A673 (cell line): Measurements from ENCODE around the gene NOM1. TPM values are rescaled to one million over a fixed set of nuclear protein-coding genes. Genes with fewer than 3 reads are reported as not detected.

Experiments used
- BruUV-seq: library from RNA; stranded (reverse); fragments of 400-500 nt; replicated peaks from 2 replicates; lab custom pipeline; 2021; lab: Mats Ljungman, UMichigan
- CTCF ChIA-PET: fragments of 300-600 bp; sonication (Branson Sonifier 250); formaldehyde crosslinking; loops from one replicate; lab custom pipeline; 2022; ENCODE audit warnings: antibody characterized with exemption; lab: Charles Lee
- POLR2A ChIA-PET: fragments of 300-600 bp; sonication (Branson Sonifier 250); formaldehyde crosslinking; loops from one replicate; lab custom pipeline; 2022; ENCODE audit warnings: antibody characterized with exemption; ENCODE audit not compliant: low non-redundant PET; lab: Charles Lee
- DNase-seq: peaks from one replicate; pipeline ENCODE4 v3.0.0-alpha.2; 2015; ENCODE audit warnings: low spot score
- H3K27ac ChIP-seq: fragments of 200-600 bp; sonication (generic); 2 replicates; pipeline ENCODE4 v1.5.1; 2016; ENCODE audit warnings: mixed run types, low read depth, mild to moderate bottlenecking, mixed read lengths, antibody characterized with exemption, low read length; ENCODE audit not compliant: poor library complexity, severe bottlenecking
- H3K27me3 ChIP-seq: fragments of 200-600 bp; sonication (generic); replicated peaks from 2 replicates; pipeline ENCODE4 v1.6.1; 2017; ENCODE audit warnings: mixed run types, low read depth, mild to moderate bottlenecking, mixed read lengths, antibody characterized with exemption, low read length; ENCODE audit not compliant: insufficient read depth, poor library complexity
- H3K36me3 ChIP-seq: fragments of 200-600 bp; sonication (generic); 2 replicates; pipeline ENCODE4 v1.6.1; 2016; ENCODE audit warnings: mixed run types, mild to moderate bottlenecking, mixed read lengths, antibody characterized with exemption, low read length; ENCODE audit not compliant: insufficient read depth, poor library complexity, severe bottlenecking
- H3K4me1 ChIP-seq: fragments of 200-600 bp; sonication (generic); 2 replicates; pipeline ENCODE4 v1.6.1; 2017; ENCODE audit warnings: mixed run types, mild to moderate bottlenecking, mixed read lengths, antibody characterized with exemption, low read length; ENCODE audit not compliant: insufficient read depth, poor library complexity, severe bottlenecking
- H3K4me3 ChIP-seq: fragments of 200-600 bp; sonication (generic); 2 replicates; pipeline ENCODE4 v1.5.1; 2016; ENCODE audit warnings: low read depth, mixed run types, mild to moderate bottlenecking, mixed read lengths, low read length; ENCODE audit not compliant: poor library complexity, severe bottlenecking
- H3K9me3 ChIP-seq: fragments of 200-600 bp; sonication (generic); 2 replicates; pipeline ENCODE4 v1.6.1; 2016; ENCODE audit warnings: mixed run types, low read depth, mild to moderate bottlenecking, mixed read lengths, antibody characterized with exemption, low read length; ENCODE audit not compliant: poor library complexity, severe bottlenecking
- CTCF ChIP-seq: fragments of 300-800, 200-600 bp; sonication (generic); conservative IDR thresholded peaks from 2 replicates; pipeline ENCODE4 v1.5.1; 2017; ENCODE audit warnings: low read depth, mild to moderate bottlenecking, antibody characterized with exemption, low read length, moderate library complexity, mixed read lengths
- EZH2 ChIP-seq: fragments of 200-600 bp; sonication (generic); IDR thresholded peaks from 2 replicates; pipeline ENCODE4 v1.6.1; 2017; ENCODE audit warnings: borderline replicate concordance, low read depth, mild to moderate bottlenecking, mixed read lengths, antibody characterized with exemption, low read length; ENCODE audit not compliant: poor library complexity, severe bottlenecking
- intact Hi-C: fragments of 100-400 bp; cut with micrococcal nuclease; formaldehyde crosslinking; loops from one replicate; pipeline ENCODE4 v1.10.0; 2022; ENCODE audit not compliant: unreplicated experiment
- total RNA-seq: library from RNA; stranded (reverse); gene quantifications from 2 replicates; pipeline ENCODE4 v1.2.3, GENCODE V29; 2021

The NOM1 gene
- total RNA-seq, 1 experiment from 2014 or later = 34.1 TPM

GRCh38 chr7:156927571-156928405 is 21.7 kb upstream of the NOM1 start:
- DNase-seq = no peak
- intact Hi-C loops = no loop called here
- BruUV-seq = no TSS peak
- Histone ChIP-seq H3K27me3 (no peaks in the 10 kb centered on the region), H3K36me3 (no peaks in the 10 kb centered on the region), H3K27ac (no peak overlapping the region), H3K9me3 (no peaks in the 10 kb centered on the region), H3K4me3 (no peak overlapping the region), H3K4me1 (peaks cover 9% of the 10 kb centered on the region)
- ChIA-PET CTCF (no interaction called here), POLR2A (no interaction called here)
- TF ChIP-seq CTCF = no peak
- TF ChIP-seq EZH2 = no peak

- Histone ChIP-seq H3K27me3 (no peaks in the 10 kb centered on the region), H3K9me3 (no peaks in the 10 kb centered on the region), H3K36me3 (no peaks in the 10 kb centered on the region), H3K4me1 (peaks cover 9% of the 10 kb centered on the region), H3K27ac (no peak overlapping the region), H3K4me3 (no peak overlapping the region)
- TF ChIP-seq EZH2 (no peak), CTCF (no peak)
- intact Hi-C loops = no loop called here
- ChIA-PET CTCF (no interaction called here), POLR2A (no interaction called here)
- DNase-seq = no peak
- no TSS peak for BruUV-seq
Observed at GRCh38 chr7:156928406-156928747, 21.1 kb upstream of the NOM1 start.

GRCh38 chr7:156929789-156930539 is 19.5 kb upstream of the NOM1 start:
- Histone ChIP-seq H3K36me3 (no peaks in the 10 kb centered on the region), H3K9me3 (no peaks in the 10 kb centered on the region), H3K4me3 (no peak overlapping the region), H3K4me1 (peaks cover 9% of the 10 kb centered on the region), H3K27ac (no peak overlapping the region), H3K27me3 (no peaks in the 10 kb centered on the region)
- TF ChIP-seq EZH2 (no peak), CTCF (no peak)
- CTCF ChIA-PET = no interaction called here
- BruUV-seq = no TSS peak
- DNase-seq = no peak
- POLR2A ChIA-PET = no interaction called here
- intact Hi-C loops = no loop called here
